Activated CD4-positive, alpha-beta T cell treated with anti-CD3 and anti-CD28 coated beads, Interleukin-2, amount 10 ng/mL, durations not matched to agents 7 days and 5 days (primary cell): Measurements from ENCODE around the gene NUP98. TPM values are rescaled to one million over a fixed set of nuclear protein-coding genes. Genes with fewer than 3 reads are reported as not detected.
A peak's percentile ranks its signal among the peaks of the same experiment; 100 is the strongest.

Experiments used
- CTCF ChIA-PET: fragments of 350-600 bp; sonication (Branson Sonifier 250); formaldehyde crosslinking; loops from one replicate; lab custom pipeline; 2021; ENCODE audit warnings: antibody characterized with exemption; lab: Charles Lee
- POLR2A ChIA-PET: fragments of 350-600 bp; sonication (Branson Sonifier 250); formaldehyde crosslinking; loops from one replicate; lab custom pipeline; 2021; ENCODE audit warnings: antibody characterized with exemption; lab: Charles Lee
- DNase-seq: peaks from one replicate; pipeline ENCODE4 v3.0.0-alpha.2; 2020
- H3K27ac Mint-ChIP-seq: one replicate; pipeline ENCODE4 v1.8.0; 2021; ENCODE audit warnings: mild to moderate bottlenecking, moderate library complexity, mixed read lengths
- H3K27me3 Mint-ChIP-seq: one replicate; pipeline ENCODE4 v1.8.0; 2021; ENCODE audit warnings: mixed read lengths
- H3K36me3 Mint-ChIP-seq: one replicate; pipeline ENCODE4 v1.8.0; 2021; ENCODE audit warnings: low read depth, mixed read lengths
- H3K4me1 Mint-ChIP-seq: one replicate; pipeline ENCODE4 v1.8.0; 2021; ENCODE audit warnings: mixed read lengths
- H3K4me3 Mint-ChIP-seq: one replicate; pipeline ENCODE4 v1.8.0; 2021; ENCODE audit warnings: mild to moderate bottlenecking, moderate library complexity, mixed read lengths
- H3K9me3 Mint-ChIP-seq: one replicate; pipeline ENCODE4 v1.8.0; 2021; ENCODE audit warnings: mixed read lengths
- total RNA-seq, 2 experiments: library from RNA; stranded (reverse); gene quantifications; one replicate each; pipeline ENCODE4 v1.2.3, GENCODE V29; 2021

The NUP98 gene
- total RNA-seq, 2 experiments from 2014 or later: 94.7 to 116 TPM

DNA sequence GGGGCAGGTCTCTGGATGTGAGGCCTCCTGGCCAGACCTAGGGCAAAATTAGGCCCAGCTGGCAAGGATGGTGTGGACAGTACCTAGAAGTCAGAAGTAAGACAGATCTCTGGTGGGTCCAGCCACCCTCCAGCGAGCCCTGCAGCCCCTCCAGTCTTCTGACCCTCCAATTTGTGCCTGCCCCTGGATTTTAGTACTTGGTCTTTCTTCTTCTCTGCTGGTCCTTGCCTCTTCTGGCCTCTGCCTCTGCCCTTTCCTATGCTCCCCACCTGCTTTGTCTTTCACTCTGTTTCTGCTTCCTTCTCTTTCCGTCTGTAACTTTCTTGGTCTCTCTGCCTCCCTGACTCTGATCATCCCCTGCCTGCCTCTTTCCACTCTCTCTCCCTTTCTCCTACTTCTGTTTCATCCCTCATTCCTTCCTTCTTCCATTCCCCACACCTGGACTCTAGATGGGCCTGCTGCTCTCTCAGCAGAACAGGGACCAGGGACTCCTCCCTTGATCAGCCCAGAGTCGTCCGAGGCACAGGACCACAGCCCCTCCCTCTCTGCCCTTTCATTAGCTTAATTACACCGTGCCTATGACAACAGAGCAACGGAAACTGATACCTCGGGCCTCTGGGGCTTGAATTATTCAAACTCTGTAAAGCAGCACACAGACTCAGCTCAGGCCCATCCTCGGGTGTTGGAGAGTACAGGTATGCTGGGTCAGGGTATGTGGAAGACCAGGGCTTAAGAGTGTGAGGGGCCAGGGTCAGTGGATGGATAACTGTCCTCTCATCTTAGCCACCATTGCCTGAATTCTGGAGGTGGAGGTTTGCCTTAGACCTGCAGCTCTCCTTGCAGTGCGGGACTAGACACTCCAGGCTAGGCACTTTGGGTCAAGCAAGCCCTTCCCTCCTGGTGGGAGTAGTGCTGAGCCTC, 125.8 kb downstream of the NUP98 start, which contains the start of gene CHRNA10:
Gene CHRNA10, minus strand, starts transcription at position 51 of the 921 bp plus-strand sequence. CDS start 72 bp downstream, outside the sequence.
- no peaks in the 10 kb centered on the region for H3K4me1 Mint-ChIP-seq

DNA sequence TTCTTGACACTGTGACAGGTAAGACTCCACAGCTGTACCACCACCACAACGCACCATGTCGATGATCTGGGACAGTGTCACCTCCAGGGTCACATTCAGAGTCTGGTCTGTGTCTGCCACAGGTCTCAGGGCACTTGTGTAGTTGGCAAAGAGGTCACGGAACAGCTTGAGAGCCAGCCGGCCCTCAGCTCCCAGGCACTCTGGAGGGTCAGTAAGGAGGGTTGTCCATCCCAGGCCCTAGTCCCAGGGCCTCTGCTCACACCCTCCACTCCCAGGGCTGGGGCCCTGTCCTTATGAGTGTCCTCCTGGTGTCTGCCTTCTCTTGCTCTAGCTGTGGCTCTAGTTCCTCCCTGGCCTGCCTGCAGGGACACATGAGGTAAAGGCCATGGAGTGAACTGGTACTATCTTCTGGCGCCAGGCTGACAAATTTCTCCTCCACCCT, 127.6 kb downstream of the NUP98 start:
- H3K36me3 Mint-ChIP-seq: peaks cover 25% of the 10 kb centered on the region
- no peaks in the 10 kb centered on the region for H3K9me3 Mint-ChIP-seq
- CTCF ChIA-PET: interaction anchor here (0.6 kb wide), 1 partner anchor 23 kb away, joined by 3 read pairs; no protein-coding TSS in a partner anchor
- POLR2A ChIA-PET: no interaction called here
- H3K4me3 Mint-ChIP-seq: no peak overlapping the region
- DNase-seq: no peak
- H3K4me1 Mint-ChIP-seq: no peaks in the 10 kb centered on the region
- H3K27ac Mint-ChIP-seq: no peak overlapping the region
- H3K27me3 Mint-ChIP-seq: no peaks in the 10 kb centered on the region

More for the DNA sequence above, 125.8 kb downstream of the NUP98 start, which contains the start of gene CHRNA10:
- no peak for DNase-seq
- H3K27ac Mint-ChIP-seq: no peak within 1 kb of the TSS
- ChIA-PET POLR2A (interaction anchor here (0.6 kb wide), 1 partner anchor 113 kb away, joined by 3 read pairs; no protein-coding TSS in a partner anchor), CTCF (no interaction called here)
- H3K27me3 Mint-ChIP-seq: no peaks in the 10 kb centered on the region
- H3K9me3 Mint-ChIP-seq: no peaks in the 10 kb centered on the region
- no peak within 1 kb of the TSS for H3K4me3 Mint-ChIP-seq
- peaks cover 31% of the 10 kb centered on the region for H3K36me3 Mint-ChIP-seq

DNA sequence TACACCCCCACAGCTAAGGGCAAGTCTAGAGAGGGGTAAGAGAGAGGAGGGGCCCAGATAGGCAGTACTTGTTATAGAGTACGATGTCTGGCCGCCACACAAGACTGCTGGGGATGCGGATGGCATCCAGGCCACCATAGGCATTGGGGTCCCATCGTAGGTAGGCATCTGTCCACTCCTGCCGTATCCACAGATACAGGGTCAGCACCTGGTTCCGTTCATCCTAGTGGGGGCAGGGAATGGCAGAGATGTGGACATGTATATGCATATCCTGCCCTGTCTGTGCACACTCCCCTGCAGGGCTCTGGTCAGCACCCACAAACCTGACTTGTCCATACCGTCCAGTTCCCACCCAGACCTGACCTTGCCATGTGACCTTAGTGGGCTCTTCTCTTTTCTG, 128.2 kb downstream of the NUP98 start:
- Mint-ChIP-seq H3K4me3 (no peak overlapping the region), H3K9me3 (no peaks in the 10 kb centered on the region), H3K27me3 (no peaks in the 10 kb centered on the region), H3K4me1 (no peaks in the 10 kb centered on the region), H3K27ac (no peak overlapping the region), H3K36me3 (peaks cover 22% of the 10 kb centered on the region)
- ChIA-PET CTCF (no interaction called here), POLR2A (no interaction called here)
- no peak for DNase-seq

DNA sequence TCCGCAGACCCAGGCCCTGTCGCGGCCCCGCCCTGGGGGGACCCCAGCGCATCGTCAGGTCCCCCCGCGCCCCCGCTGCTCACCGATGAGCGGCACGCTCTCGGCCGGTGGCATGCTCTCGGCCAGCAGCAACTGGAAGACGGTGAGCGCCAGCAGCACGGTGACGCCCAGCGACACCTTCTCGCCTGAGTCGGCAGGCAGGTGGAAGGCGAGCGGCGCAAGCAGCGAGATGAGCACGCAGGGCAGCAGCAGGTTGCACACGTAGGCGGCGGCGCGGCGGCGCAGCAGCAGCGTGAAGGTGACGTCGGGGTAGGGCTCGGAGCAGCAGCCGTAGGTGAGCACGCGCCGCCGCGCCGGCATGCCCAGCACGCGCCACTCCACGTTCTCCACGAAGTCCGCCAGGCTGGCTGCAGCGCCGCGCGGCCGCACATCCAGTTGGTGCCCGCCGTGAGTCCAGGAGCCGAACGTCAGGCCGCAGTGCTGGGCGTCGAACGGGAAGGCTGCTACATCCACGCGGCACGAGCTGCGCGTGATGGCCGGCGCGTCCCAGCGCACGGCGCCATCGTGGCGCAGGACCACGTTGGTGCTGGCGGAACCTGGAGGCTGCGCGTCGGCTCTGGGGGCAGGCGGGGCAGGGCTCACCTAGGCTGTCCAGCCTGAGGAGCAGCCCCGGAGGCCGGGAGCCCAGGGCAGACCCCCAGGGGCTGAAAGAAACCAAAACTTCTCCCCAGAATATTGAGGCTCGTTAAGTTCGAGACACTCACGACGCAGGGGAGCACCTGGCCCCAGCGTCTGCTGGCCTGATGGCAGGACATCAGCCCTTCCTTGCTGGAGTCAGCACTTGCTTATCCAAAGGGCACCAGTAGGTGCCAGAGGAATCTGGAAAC, 130.0 kb downstream of the NUP98 start:
- H3K9me3 Mint-ChIP-seq: no peaks in the 10 kb centered on the region
- no peak overlapping the region for H3K4me3 Mint-ChIP-seq
- H3K27me3 Mint-ChIP-seq: no peaks in the 10 kb centered on the region
- DNase-seq: no peak
- H3K4me1 Mint-ChIP-seq: no peaks in the 10 kb centered on the region
- CTCF ChIA-PET: no interaction called here
- H3K36me3 Mint-ChIP-seq: peaks cover 17% of the 10 kb centered on the region
- no peak overlapping the region for H3K27ac Mint-ChIP-seq
- POLR2A ChIA-PET: no interaction called here

DNA sequence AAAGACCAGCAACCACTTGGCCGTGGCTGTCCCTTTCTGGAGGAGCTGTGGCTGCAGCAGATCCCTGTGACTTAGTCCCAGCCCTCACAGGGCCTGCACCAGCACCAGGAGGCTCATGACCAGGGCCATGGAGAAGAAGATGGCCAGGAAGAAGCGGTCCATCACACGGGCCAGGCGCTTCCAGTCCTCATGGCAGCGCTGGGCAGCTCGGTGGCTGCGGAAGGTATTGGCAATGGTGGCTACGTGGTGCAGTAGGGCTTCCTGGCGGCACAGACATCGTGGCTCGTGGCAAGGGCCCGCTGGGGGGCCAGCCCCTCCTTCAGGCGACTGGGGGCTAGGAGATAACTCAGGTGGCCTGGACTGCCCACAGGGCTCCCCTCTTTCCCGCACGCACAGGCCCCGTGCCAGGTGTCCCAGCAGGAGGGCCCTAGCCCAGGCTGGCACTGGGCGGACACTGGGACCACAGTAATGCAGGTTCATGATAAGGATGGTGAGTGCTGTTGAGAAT, 131.3 kb downstream of the NUP98 start:
- POLR2A ChIA-PET: no interaction called here
- peak overlapping the region; percentile 2 for H3K27ac Mint-ChIP-seq
- no peaks in the 10 kb centered on the region for H3K27me3 Mint-ChIP-seq
- no peak for DNase-seq
- peaks cover 17% of the 10 kb centered on the region for H3K36me3 Mint-ChIP-seq
- CTCF ChIA-PET: no interaction called here
- no peaks in the 10 kb centered on the region for H3K9me3 Mint-ChIP-seq
- no peaks in the 10 kb centered on the region for H3K4me1 Mint-ChIP-seq
- H3K4me3 Mint-ChIP-seq: no peak overlapping the region

DNA sequence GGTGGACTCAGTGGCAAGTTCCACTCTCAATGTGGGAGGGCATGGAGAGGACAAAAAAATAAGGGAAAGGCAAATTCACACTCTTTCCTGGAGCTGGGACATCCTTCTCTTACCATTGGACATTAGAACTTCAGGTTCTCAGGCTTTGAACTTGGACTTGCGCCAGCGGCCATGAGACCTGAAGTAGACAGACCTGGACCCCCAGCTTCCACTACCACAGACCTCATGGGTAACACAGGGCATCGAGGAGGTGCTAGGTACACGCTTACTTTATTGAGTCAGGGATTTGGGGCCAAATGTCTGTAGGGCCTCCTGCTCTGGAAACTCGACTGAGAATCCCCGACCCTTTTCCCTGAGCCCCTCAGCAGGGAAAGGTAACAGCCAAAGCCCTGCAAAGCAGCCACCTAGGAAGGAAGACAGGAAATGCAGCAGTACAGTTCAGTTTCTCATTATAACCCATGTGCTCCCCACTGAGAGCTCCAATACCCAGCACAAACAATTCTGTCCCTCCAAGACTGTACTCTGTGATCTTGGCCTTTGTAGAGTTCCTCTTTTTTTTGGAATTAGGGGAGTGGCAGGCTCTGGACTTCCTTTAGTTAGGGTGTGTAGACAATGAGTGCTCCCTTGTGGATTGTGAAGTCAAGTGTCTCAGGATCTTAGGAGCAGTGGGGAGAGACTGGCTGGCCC, 131.9 kb downstream of the NUP98 start:
- DNase-seq: no peak
- H3K9me3 Mint-ChIP-seq: no peaks in the 10 kb centered on the region
- ChIA-PET CTCF (no interaction called here), POLR2A (no interaction called here)
- no peak overlapping the region for H3K4me3 Mint-ChIP-seq
- H3K4me1 Mint-ChIP-seq: no peaks in the 10 kb centered on the region
- peak overlapping the region; percentile 2 for H3K27ac Mint-ChIP-seq
- no peaks in the 10 kb centered on the region for H3K27me3 Mint-ChIP-seq
- H3K36me3 Mint-ChIP-seq: peaks cover 13% of the 10 kb centered on the region

DNA sequence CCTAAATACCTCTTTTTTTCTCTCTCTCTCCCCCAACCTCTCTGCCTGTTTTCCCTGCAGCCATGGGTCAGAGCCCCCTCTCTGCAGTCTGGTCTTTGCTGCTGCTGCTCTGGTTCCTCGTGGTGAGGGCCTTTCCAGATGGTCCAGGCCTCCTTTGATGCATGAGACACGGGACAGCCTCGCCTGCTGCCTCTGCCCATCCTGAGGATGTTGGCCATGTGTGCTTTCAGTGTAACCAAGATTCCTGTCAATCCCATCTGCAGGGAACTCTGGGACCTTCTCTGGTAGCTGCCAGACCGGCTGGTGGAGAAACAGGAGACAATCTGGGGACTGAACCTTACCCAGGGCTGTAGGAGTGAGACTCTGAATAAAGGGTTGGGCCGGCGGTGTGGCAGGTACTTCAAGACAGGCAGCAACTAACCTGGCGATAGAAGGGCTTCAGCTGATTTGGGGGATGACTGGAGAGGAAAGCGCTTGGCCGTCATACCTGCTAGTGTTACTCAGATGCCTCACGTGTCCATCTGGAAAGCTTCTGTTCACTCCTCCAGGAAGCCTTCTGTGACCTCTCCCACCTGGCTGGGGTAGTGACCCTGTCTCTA, 133.2 kb downstream of the NUP98 start:
- ChIA-PET CTCF (interaction anchor here (0.6 kb wide), 3 partner anchors 9 to 143 kb away, joined by 3 read pairs; no protein-coding TSS in a partner anchor), POLR2A (no interaction called here)
- H3K36me3 Mint-ChIP-seq: peaks cover 8% of the 10 kb centered on the region
- H3K9me3 Mint-ChIP-seq: no peaks in the 10 kb centered on the region
- no peaks in the 10 kb centered on the region for H3K27me3 Mint-ChIP-seq
- H3K27ac Mint-ChIP-seq: peak overlapping the region; percentile 76
- no peaks in the 10 kb centered on the region for H3K4me1 Mint-ChIP-seq
- DNase-seq: no peak
- no peak overlapping the region for H3K4me3 Mint-ChIP-seq

DNA sequence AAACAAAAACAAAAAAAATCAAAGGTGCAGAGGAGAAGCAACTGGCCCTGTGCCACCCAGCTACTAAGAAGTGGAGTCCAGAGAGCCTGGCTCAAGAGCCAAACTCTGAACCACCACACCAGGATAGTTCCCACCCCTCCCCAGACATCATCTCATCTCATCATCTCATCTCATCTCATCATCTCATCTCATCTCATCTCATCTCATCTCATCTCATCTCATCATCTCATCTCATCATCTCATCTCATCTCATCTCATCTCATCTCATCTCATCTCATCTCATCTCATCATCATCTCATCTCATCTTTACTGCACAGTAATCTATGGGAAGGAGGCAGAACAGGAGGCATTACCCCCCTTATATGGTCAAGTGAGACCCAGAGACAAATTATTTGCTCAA, 134.5 kb downstream of the NUP98 start:
- POLR2A ChIA-PET: no interaction called here
- H3K36me3 Mint-ChIP-seq: peaks cover 8% of the 10 kb centered on the region
- CTCF ChIA-PET: interaction anchor here (0.6 kb wide), 1 partner anchor 466 kb away, joined by 3 read pairs; no protein-coding TSS in a partner anchor
- no peaks in the 10 kb centered on the region for H3K4me1 Mint-ChIP-seq
- H3K9me3 Mint-ChIP-seq: no peaks in the 10 kb centered on the region
- H3K27me3 Mint-ChIP-seq: no peaks in the 10 kb centered on the region
- DNase-seq: no peak
- no peak overlapping the region for H3K27ac Mint-ChIP-seq
- no peak overlapping the region for H3K4me3 Mint-ChIP-seq

DNA sequence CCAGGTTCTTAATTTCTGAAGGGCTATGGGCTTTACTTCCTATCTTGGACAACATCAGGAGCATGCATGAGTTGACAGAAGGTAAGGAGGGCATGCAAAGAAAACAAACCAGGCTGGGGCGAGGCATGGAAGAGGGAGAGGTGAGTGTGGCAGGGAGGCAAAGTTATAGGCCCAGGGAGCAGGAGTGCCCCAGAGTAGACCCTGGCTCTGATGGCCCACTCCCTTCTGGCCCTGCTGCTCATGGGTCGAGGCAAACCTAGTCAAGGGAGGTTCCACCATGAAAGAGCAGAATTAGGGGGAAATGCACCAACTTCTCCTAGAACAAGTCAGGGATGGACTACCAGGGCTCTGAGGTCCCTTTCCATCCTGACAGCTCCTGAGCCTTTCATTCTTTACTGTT, 136.4 kb downstream of the NUP98 start:
- Mint-ChIP-seq H3K4me1 (no peaks in the 10 kb centered on the region), H3K27ac (no peak overlapping the region), H3K36me3 (peaks cover 8% of the 10 kb centered on the region), H3K4me3 (no peak overlapping the region), H3K9me3 (no peaks in the 10 kb centered on the region), H3K27me3 (peaks cover 2% of the 10 kb centered on the region)
- POLR2A ChIA-PET: no interaction called here
- no peak for DNase-seq
- CTCF ChIA-PET: no interaction called here

DNA sequence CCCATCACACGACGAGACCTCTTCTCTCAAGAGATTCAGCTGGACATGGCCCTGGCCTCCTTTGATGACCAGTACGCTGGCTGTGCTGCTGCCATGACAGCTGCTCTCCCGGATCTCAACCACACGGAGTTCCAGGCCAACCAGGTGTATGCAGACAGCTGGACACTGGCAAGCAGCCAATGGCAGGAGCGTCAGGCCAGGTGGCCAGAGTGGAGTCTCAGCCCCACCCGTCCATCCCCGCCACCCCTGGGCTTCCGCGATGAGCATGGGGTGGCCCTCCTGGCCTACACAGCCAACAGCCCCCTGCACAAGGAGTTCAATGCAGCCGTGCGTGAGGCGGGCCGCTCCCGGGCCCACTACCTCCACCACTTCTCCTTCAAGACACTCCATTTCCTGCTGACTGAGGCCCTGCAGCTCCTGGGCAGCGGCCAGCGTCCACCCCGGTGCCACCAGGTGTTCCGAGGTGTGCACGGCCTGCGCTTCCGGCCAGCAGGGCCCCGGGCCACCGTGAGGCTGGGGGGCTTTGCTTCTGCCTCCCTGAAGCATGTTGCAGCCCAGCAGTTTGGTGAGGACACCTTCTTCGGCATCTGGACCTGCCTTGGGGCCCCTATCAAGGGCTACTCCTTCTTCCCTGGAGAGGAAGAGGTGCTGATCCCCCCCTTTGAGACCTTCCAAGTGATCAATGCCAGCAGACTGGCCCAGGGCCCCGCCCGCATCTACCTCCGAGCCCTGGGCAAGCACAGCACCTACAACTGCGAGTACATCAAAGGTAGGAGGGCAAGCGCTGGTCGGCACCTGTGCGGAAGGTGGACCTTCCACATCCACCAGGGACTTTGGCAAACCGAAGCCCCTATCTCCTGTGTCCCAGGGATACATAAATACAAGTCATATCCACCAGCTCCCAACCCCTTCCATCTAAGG, 137.5 kb downstream of the NUP98 start:
- Mint-ChIP-seq H3K4me3 (no peak overlapping the region), H3K9me3 (no peaks in the 10 kb centered on the region), H3K36me3 (peaks cover 2% of the 10 kb centered on the region), H3K4me1 (no peaks in the 10 kb centered on the region), H3K27me3 (peaks cover 4% of the 10 kb centered on the region), H3K27ac (no peak overlapping the region)
- no peak for DNase-seq
- CTCF ChIA-PET: interaction anchor here (0.7 to 1.5 kb wide), 2 partner anchors 22 to 29 kb away, joined by 3 read pairs; no protein-coding TSS in a partner anchor
- POLR2A ChIA-PET: no interaction called here

DNA sequence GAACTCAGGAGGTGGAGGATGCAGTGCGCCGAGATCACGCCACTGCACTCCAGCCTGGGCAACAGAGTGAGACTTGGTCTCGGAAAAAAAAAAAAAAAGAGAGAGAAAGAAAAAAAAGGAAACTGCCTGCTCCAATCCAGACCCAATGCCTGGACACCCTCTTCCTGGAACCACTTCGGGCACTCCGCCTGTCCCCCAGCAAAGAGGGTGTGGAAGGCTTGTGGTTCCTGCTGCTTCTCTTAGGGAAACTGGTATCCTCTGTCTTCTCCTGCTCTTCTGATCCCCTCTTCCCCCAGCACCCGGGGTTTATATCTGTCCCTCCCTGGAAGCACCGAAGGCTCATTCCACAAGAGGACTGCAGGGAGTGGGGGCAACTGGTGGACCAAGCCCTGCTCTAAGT, 139.1 kb downstream of the NUP98 start:
- POLR2A ChIA-PET: no interaction called here
- no peak for DNase-seq
- Mint-ChIP-seq H3K4me1 (no peaks in the 10 kb centered on the region), H3K4me3 (no peak overlapping the region), H3K27ac (no peak overlapping the region), H3K9me3 (no peaks in the 10 kb centered on the region), H3K27me3 (peaks cover 4% of the 10 kb centered on the region), H3K36me3 (no peaks in the 10 kb centered on the region)
- CTCF ChIA-PET: interaction anchor here (0.6 to 1.5 kb wide), 2 partner anchors 23 to 334 kb away, joined by 3 read pairs; no protein-coding TSS in a partner anchor
